IMR-90 (cell line): ENCODE data around the gene MCTP2. TPM values are rescaled to one million over a fixed set of nuclear protein-coding genes. Genes with fewer than 3 reads are reported as not detected.

ENCODE experiments used
- ATAC-seq: fragments of 200-7000 bp; cut with Tn5 transposase; 2 replicates; pipeline ENCODE4 v1.9.1; 2020; ENCODE audit warnings: low read depth, mild to moderate bottlenecking, moderate library complexity
- BruUV-seq: library from RNA; stranded (reverse); fragments of 400-500 nt; replicated peaks from 2 replicates; lab custom pipeline; 2021; lab: Mats Ljungman, UMichigan
- CTCF ChIA-PET: fragments of 300-600 bp; formaldehyde crosslinking; extraction: SDS; loops from one replicate; lab custom pipeline; 2021; ENCODE audit warnings: antibody characterized with exemption; lab: Yijun Ruan, JAX
- POLR2A ChIA-PET: fragments of 300-600 bp; sonication (Branson Sonifier 250); formaldehyde crosslinking; loops from one replicate; lab custom pipeline; 2022; ENCODE audit warnings: antibody characterized with exemption; ENCODE audit not compliant: unreplicated experiment; lab: Charles Lee
- DNase-seq: peaks from one replicate; pipeline ENCODE4 v3.0.0; 2013
- H2AFZ ChIP-seq: replicated peaks from 2 replicates; pipeline ENCODE3; 2013; ENCODE audit warnings: low read length, mild to moderate bottlenecking; ENCODE audit not compliant: poor library complexity
- H2AK5ac ChIP-seq: 2 replicates; pipeline ENCODE4 v1.6.1; 2013; ENCODE audit warnings: low read depth, low read length, inconsistent platforms
- H2AK9ac ChIP-seq: replicated peaks from 2 replicates; pipeline ENCODE3; 2013; ENCODE audit warnings: mild to moderate bottlenecking, low read depth, low read length, moderate library complexity; ENCODE audit not compliant: poor library complexity
- H2BK120ac ChIP-seq: 2 replicates; pipeline ENCODE4 v1.6.1; 2013; ENCODE audit warnings: low read depth, low read length, inconsistent platforms
- H2BK15ac ChIP-seq: 3 replicates; pipeline ENCODE4 v1.6.1; 2013; ENCODE audit warnings: low read depth, low read length, inconsistent platforms
- H2BK20ac ChIP-seq: 2 replicates; pipeline ENCODE4 v1.6.1; 2013; ENCODE audit warnings: low read depth, mild to moderate bottlenecking, inconsistent platforms, low read length, moderate library complexity
- H2BK5ac ChIP-seq: 2 replicates; pipeline ENCODE4 v1.6.1; 2013; ENCODE audit warnings: mild to moderate bottlenecking, low read depth, low read length, inconsistent platforms; ENCODE audit not compliant: poor library complexity, severe bottlenecking
- H3K14ac ChIP-seq: replicated peaks from 2 replicates; pipeline ENCODE4 v1.6.1; 2013; ENCODE audit warnings: low read depth, low read length, inconsistent platforms
- H3K18ac ChIP-seq: 2 replicates; pipeline ENCODE4 v1.6.1; 2013; ENCODE audit warnings: low read depth, low read length, control low read depth
- H3K23ac ChIP-seq: 2 replicates; pipeline ENCODE4 v1.6.1; 2013; ENCODE audit warnings: low read depth, low read length, inconsistent platforms
- H3K27ac ChIP-seq: 2 replicates; pipeline ENCODE4 v1.5.1; 2013; ENCODE audit warnings: mild to moderate bottlenecking, control low read depth, low read length; ENCODE audit not compliant: insufficient read depth
- H3K27me3 ChIP-seq: 2 replicates; pipeline ENCODE4 v1.6.1; 2013; ENCODE audit warnings: low read length; ENCODE audit not compliant: control insufficient read depth, insufficient read depth
- H3K36me3 ChIP-seq: 2 replicates; pipeline ENCODE4 v1.6.1; 2013; ENCODE audit warnings: low read length, mixed read lengths; ENCODE audit not compliant: control insufficient read depth, insufficient read depth
- H3K4ac ChIP-seq: 2 replicates; pipeline ENCODE4 v1.6.1; 2013; ENCODE audit warnings: low read depth, low read length, inconsistent platforms
- H3K4me1 ChIP-seq: 2 replicates; pipeline ENCODE4 v1.6.1; 2013; ENCODE audit warnings: low read length, mixed read lengths; ENCODE audit not compliant: control insufficient read depth, insufficient read depth
- H3K4me2 ChIP-seq: 2 replicates; pipeline ENCODE4 v1.6.1; 2013; ENCODE audit warnings: low read depth, mild to moderate bottlenecking, control low read depth, low read length, moderate library complexity
- H3K4me3 ChIP-seq: 2 replicates; pipeline ENCODE4 v1.5.1; 2013; ENCODE audit warnings: low read depth, mild to moderate bottlenecking, control low read depth, low read length, moderate library complexity; ENCODE audit not compliant: insufficient read depth
- H3K56ac ChIP-seq: 2 replicates; pipeline ENCODE4 v1.6.1; 2013; ENCODE audit warnings: low read length, inconsistent platforms; ENCODE audit not compliant: insufficient read depth; ENCODE audit errors: extremely low read depth
- H3K79me1 ChIP-seq, 2 experiments: 2 replicates each; pipeline ENCODE4 v1.6.1; 2013; ENCODE audit warnings: low read length in 2 of 2, inconsistent platforms in 1 of 2, low read depth in 1 of 2
- H3K9ac ChIP-seq: 2 replicates; pipeline ENCODE4 v1.6.1; 2013; ENCODE audit warnings: low read depth, low read length, control low read depth
- H3K9me1 ChIP-seq: 2 replicates; pipeline ENCODE4 v1.6.1; 2013; ENCODE audit warnings: low read length, inconsistent platforms; ENCODE audit not compliant: insufficient read depth
- H3K9me3 ChIP-seq: 2 replicates; pipeline ENCODE4 v1.6.1; 2013; ENCODE audit warnings: low read length; ENCODE audit not compliant: control insufficient read depth, insufficient read depth
- H4K20me1 ChIP-seq: 2 replicates; pipeline ENCODE4 v1.6.1; 2013; ENCODE audit warnings: low read length, inconsistent platforms; ENCODE audit not compliant: insufficient read depth
- H4K5ac ChIP-seq: 2 replicates; pipeline ENCODE4 v1.6.1; 2013; ENCODE audit warnings: mild to moderate bottlenecking, low read depth, low read length, control low read depth
- H4K8ac ChIP-seq, 2 experiments: 2 replicates each; pipeline ENCODE4 v1.6.1; 2013; ENCODE audit warnings: low read depth in 2 of 2, low read length in 2 of 2, control low read depth in 1 of 2, inconsistent platforms in 1 of 2
- H4K91ac ChIP-seq: 2 replicates; pipeline ENCODE4 v1.6.1; 2013; ENCODE audit warnings: low read depth, low read length, inconsistent platforms; ENCODE audit not compliant: insufficient read depth
- POLR2A ChIP-seq: IDR thresholded peaks from 2 replicates; pipeline ENCODE4 v1.6.1; 2012; ENCODE audit warnings: mild to moderate bottlenecking, low read depth, low read length
- RAD21 ChIP-seq: IDR thresholded peaks from 2 replicates; pipeline ENCODE4 v1.6.1; 2012; ENCODE audit warnings: low read length, improper control_type of control experiment
- RFX5 ChIP-seq: IDR thresholded peaks from 2 replicates; pipeline ENCODE4 v1.8.0; 2012; ENCODE audit warnings: low read depth, mild to moderate bottlenecking, low read length, moderate library complexity
- SMC3 ChIP-seq: fragments of 150-350 bp; IDR thresholded peaks from 2 replicates; pipeline ENCODE4 v1.6.1; 2016; ENCODE audit warnings: low read depth, mild to moderate bottlenecking, antibody characterized with exemption, low read length, moderate library complexity
- whole genome bisulfite sequencing, 2 experiments: methylation state at CpG; one replicate each; pipeline versions ENCODE4 v1.1.5 to v1.1.7; 2013; ENCODE audit warnings: missing lambda C conversion rate in 2 of 2; ENCODE audit not compliant: insufficient read length in 1 of 2; ENCODE audit errors: extremely low coverage in 2 of 2; 5-methylcytosine and 5-hydroxymethylcytosine counted together
- dilution Hi-C: fragments of 300-500 bp; cut with HindIII; formaldehyde crosslinking; loops from one replicate; pipeline ENCODE4 v1.14.3; 2018; ENCODE audit warnings: low sequenced_read_pairs; ENCODE audit not compliant: unreplicated experiment
- in situ Hi-C: fragments of 300-500 bp; cut with MboI; formaldehyde crosslinking; loops from 3 replicates; pipeline ENCODE4 v1.14.3; 2019; ENCODE audit warnings: low sequenced_read_pairs, inconsistent platforms, mixed read lengths
- intact Hi-C: fragments of 100-400 bp; cut with micrococcal nuclease; formaldehyde crosslinking; loops from 2 replicates; pipeline ENCODE4 v1.10.0; 2022
- polyA plus RNA-seq, 3 experiments: library from polyadenylated mRNA; depleted of rRNA; stranded (reverse); fragments of >200 nt; gene quantifications; 2 replicates each; pipeline ENCODE4 v1.2.3, GENCODE V29; 2012; ENCODE audit warnings: low replicate concordance in 1 of 3
- total RNA-seq: library from RNA; depleted of rRNA; stranded (reverse); fragments of >200 nt; gene quantifications from 2 replicates; pipeline ENCODE4 v1.2.3, GENCODE V29; 2012
- TF ChIP-seq, protein P1 (sequence below): conservative IDR thresholded peaks from 2 replicates; pipeline ENCODE4 v1.5.1; 2012; ENCODE audit warnings: mild to moderate bottlenecking, low read depth, low read length, improper control_type of control experiment

The MCTP2 gene
- total and polyA plus RNA-seq, 2 of the 4 experiments (the other 2 are of a cell fraction): 5.1 to 9.9 TPM

- Histone ChIP-seq H4K20me1 (no peaks in the 10 kb centered on the region), H3K79me1 (no peaks in the 10 kb centered on the region), H3K4me3 (no peak overlapping the region), H3K4me2 (no peak overlapping the region), H3K4ac (peak overlapping the region; percentile 68; the same call in 1 of the 2 replicates), H3K36me3 (no peaks in the 10 kb centered on the region), H3K27me3 (no peaks in the 10 kb centered on the region), H3K9ac (no peak overlapping the region), H4K5ac (no peak overlapping the region; the same call in 1 of the 2 replicates), H3K56ac (no peak overlapping the region), H3K14ac (no peak overlapping the region), H2BK120ac (0 out of 2 replicates have a peak overlapping the region, but pooled peaks have one; percentile 29), H2BK5ac (no peak overlapping the region), H4K91ac (no peak overlapping the region; the same call in 1 of the 2 replicates), H3K23ac (no peak overlapping the region), H2BK20ac (no peak overlapping the region), H2AK9ac (peak overlapping the region; percentile 10), H2AK5ac (no peak overlapping the region; the same call in 1 of the 2 replicates), H3K9me3 (no peaks in the 10 kb centered on the region), H3K4me1 (no peaks in the 10 kb centered on the region), H2AFZ (peak overlapping the region; percentile 67), H3K9me1 (no peaks in the 10 kb centered on the region), H3K18ac (no peak overlapping the region), H2BK15ac (no peak overlapping the region), H3K27ac (no peak overlapping the region), H4K8ac (0 out of 4 replicates have a peak overlapping the region, but pooled peaks of 1 of the 2 experiments have one; percentile 48)
- BruUV-seq: no TSS peak
- ATAC-seq (peak; percentile 97), DNase-seq (peak; percentile 65)
- no peak for TF ChIP-seq POLR2A
- TF ChIP-seq RAD21: peak; percentile 93
- TF ChIP-seq, protein P1, sequence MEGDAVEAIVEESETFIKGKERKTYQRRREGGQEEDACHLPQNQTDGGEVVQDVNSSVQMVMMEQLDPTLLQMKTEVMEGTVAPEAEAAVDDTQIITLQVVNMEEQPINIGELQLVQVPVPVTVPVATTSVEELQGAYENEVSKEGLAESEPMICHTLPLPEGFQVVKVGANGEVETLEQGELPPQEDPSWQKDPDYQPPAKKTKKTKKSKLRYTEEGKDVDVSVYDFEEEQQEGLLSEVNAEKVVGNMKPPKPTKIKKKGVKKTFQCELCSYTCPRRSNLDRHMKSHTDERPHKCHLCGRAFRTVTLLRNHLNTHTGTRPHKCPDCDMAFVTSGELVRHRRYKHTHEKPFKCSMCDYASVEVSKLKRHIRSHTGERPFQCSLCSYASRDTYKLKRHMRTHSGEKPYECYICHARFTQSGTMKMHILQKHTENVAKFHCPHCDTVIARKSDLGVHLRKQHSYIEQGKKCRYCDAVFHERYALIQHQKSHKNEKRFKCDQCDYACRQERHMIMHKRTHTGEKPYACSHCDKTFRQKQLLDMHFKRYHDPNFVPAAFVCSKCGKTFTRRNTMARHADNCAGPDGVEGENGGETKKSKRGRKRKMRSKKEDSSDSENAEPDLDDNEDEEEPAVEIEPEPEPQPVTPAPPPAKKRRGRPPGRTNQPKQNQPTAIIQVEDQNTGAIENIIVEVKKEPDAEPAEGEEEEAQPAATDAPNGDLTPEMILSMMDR: peak; percentile 92
- TF ChIP-seq SMC3: peak; percentile 95
- no peak for TF ChIP-seq RFX5
- in situ Hi-C loops: loop anchor here (5.0 to 10.0 kb wide), 2 partner anchors 162 to 1289 kb away; no protein-coding TSS in a partner anchor
- POLR2A ChIA-PET: no interaction called here
- CTCF ChIA-PET: interaction anchor here (0.8 to 4.9 kb wide), 13 partner anchors 8 to 167 kb away, joined by 3 to 58 read pairs (median 3); no protein-coding TSS in a partner anchor
- dilution Hi-C loops: no loop called here
- intact Hi-C loops: loop anchor here (1.0 to 5.0 kb wide), 3 partner anchors 160 to 1527 kb away; no protein-coding TSS in a partner anchor
- 23% methylated on average over 4 of the region's 17 CpGs; no CpG with 5 or more reads in 1 of the 2 experiments for WGBS, 2 experiments
Observed at GRCh38 chr15:94324117-94324826, 92.9 kb downstream of the MCTP2 start.
